Rectal smooth muscle tissue (tissue), 1 donor: ENCODE results near the gene BCAR3.

Experiments
- H3K27ac ChIP-seq: one replicate; pipeline ENCODE4 v1.7.0; 2013; ENCODE audit warnings: low read depth, low read length, inconsistent platforms
- H3K27me3 ChIP-seq: one replicate; pipeline ENCODE4 v1.7.0; 2013; ENCODE audit warnings: low read length; ENCODE audit not compliant: control insufficient read depth, insufficient read depth
- H3K36me3 ChIP-seq: one replicate; pipeline ENCODE4 v1.7.0; 2013; ENCODE audit warnings: low read length; ENCODE audit not compliant: control insufficient read depth, insufficient read depth
- H3K4me1 ChIP-seq: one replicate; pipeline ENCODE4 v1.7.0; 2013; ENCODE audit warnings: low read length; ENCODE audit not compliant: control insufficient read depth, insufficient read depth
- H3K4me3 ChIP-seq: one replicate; pipeline ENCODE4 v1.7.0; 2013; ENCODE audit warnings: low read length
- H3K9ac ChIP-seq: one replicate; pipeline ENCODE4 v1.7.0; 2013; ENCODE audit warnings: low read length

Gene BCAR3

GRCh38 chr1:93620172-93620840 is 61.3 kb downstream of the BCAR3 start:
- H3K36me3 ChIP-seq: no peaks in the 10 kb centered on the region
- H3K4me1 ChIP-seq: peaks cover 4% of the 10 kb centered on the region
- H3K27me3 ChIP-seq: no peaks in the 10 kb centered on the region
- no peak overlapping the region for H3K27ac ChIP-seq
- H3K9ac ChIP-seq: no peak overlapping the region
- no peak overlapping the region for H3K4me3 ChIP-seq

DNA sequence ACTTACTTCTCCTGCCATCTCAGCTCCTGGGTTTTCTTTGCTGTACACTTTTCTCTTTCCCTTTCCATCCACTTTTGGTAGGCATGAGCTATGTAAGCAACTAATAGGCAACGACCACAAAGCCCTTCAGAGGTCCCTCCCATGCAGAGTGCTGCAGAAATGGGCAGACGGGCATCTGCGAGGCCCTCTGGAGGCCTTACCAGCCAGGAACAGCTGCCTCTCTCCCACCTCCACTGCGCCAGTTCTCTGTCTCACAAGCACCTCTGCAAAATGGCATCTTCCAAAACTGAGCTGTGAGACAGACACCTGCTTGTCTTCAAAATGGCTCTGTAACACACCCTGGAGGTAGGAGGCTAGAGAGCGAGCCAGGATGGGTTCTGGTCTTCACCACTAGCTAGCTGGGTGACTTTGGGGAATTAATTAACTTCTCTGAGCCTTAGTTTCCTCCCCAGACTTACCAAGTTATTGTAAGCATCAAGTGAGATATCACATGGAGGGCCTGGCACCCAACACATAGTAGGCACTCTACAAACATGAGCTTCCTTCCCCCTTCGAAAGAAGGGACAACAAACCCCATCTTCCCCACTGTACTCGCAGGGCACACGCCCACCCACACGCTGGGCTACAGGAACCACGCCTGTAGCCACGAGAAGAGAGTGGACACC is 62.0 kb downstream of the BCAR3 start:
- H3K9ac ChIP-seq: no peak overlapping the region
- no peaks in the 10 kb centered on the region for H3K27me3 ChIP-seq
- no peak overlapping the region for H3K27ac ChIP-seq
- no peak overlapping the region for H3K4me3 ChIP-seq
- peaks cover 4% of the 10 kb centered on the region for H3K4me1 ChIP-seq
- H3K36me3 ChIP-seq: no peaks in the 10 kb centered on the region

GRCh38 chr1:93617670-93618499 is 63.8 kb downstream of the BCAR3 start:
- H3K27ac ChIP-seq: no peak overlapping the region
- peaks cover 4% of the 10 kb centered on the region for H3K4me1 ChIP-seq
- H3K4me3 ChIP-seq: no peak overlapping the region
- H3K9ac ChIP-seq: no peak overlapping the region
- no peaks in the 10 kb centered on the region for H3K36me3 ChIP-seq
- no peaks in the 10 kb centered on the region for H3K27me3 ChIP-seq

- Histone ChIP-seq H3K27me3 (no peaks in the 10 kb centered on the region), H3K27ac (no peak overlapping the region), H3K36me3 (no peaks in the 10 kb centered on the region), H3K9ac (no peak overlapping the region), H3K4me3 (no peak overlapping the region), H3K4me1 (peaks cover 4% of the 10 kb centered on the region)
Observed at GRCh38 chr1:93616996-93617669, 64.5 kb downstream of the BCAR3 start.

- Histone ChIP-seq H3K36me3 (no peaks in the 10 kb centered on the region), H3K9ac (no peak overlapping the region), H3K4me3 (no peak overlapping the region), H3K27ac (no peak overlapping the region), H3K4me1 (peaks cover 4% of the 10 kb centered on the region), H3K27me3 (no peaks in the 10 kb centered on the region)
Observed at GRCh38 chr1:93616221-93616995, 65.2 kb downstream of the BCAR3 start.

DNA sequence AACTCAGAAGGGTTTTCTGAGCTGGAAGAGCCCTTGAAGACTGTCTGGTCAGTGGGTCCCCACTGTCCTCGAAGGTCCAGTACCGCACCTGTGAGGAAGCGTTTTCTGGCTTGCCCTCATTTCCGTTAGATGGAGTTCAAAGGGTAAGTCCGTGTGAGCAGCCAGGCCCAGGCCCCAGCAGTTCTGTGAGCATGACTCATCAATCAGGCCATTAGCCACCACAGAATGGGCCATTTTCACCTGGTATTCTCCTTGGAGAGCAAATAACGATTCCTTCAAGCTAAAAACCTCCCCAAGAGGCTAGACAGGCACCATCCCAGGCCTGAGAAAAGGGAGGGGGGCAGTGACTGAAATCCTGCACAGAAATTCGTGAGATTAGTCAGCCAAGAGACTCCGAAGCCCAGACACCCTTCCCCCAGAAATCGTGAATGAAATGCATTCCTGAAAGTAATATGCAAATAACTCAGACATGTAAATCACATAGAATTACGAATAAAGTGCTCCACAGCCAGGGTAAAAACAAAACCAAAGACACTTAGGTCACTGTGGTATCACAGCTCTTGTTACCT is 66.0 kb downstream of the BCAR3 start:
- no peak overlapping the region for H3K27ac ChIP-seq
- H3K27me3 ChIP-seq: no peaks in the 10 kb centered on the region
- peaks cover 4% of the 10 kb centered on the region for H3K4me1 ChIP-seq
- H3K36me3 ChIP-seq: no peaks in the 10 kb centered on the region
- H3K9ac ChIP-seq: no peak overlapping the region
- no peak overlapping the region for H3K4me3 ChIP-seq

- Histone ChIP-seq H3K27me3 (no peaks in the 10 kb centered on the region), H3K36me3 (no peaks in the 10 kb centered on the region), H3K4me1 (peaks cover 4% of the 10 kb centered on the region), H3K27ac (no peak overlapping the region), H3K4me3 (no peak overlapping the region), H3K9ac (no peak overlapping the region)
Observed at GRCh38 chr1:93614986-93615581, 66.6 kb downstream of the BCAR3 start.

GRCh38 chr1:93614541-93614940 is 67.1 kb downstream of the BCAR3 start:
- H3K27me3 ChIP-seq: no peaks in the 10 kb centered on the region
- no peak overlapping the region for H3K27ac ChIP-seq
- peaks cover 4% of the 10 kb centered on the region for H3K4me1 ChIP-seq
- no peak overlapping the region for H3K4me3 ChIP-seq
- no peak overlapping the region for H3K9ac ChIP-seq
- H3K36me3 ChIP-seq: no peaks in the 10 kb centered on the region

DNA sequence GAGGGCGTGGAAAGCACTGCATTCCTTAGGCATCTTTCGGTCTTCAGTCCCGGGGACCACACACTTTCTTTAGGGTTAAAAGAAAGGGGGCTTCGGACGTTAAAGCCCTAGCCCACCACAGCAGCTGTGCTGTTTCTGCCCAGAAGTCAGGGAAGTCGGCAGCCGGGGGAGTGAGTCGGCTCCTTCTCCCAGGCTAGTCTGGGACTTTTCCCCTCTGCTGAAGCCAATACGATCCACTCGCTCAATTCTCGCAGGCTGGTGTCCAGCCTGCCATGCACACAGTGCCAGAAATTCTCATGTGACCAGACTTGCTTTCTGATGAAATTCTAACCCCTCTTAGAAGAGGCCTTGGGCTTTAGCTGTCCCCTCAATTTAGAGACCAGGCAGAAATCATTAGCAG is 67.7 kb downstream of the BCAR3 start:
- Histone ChIP-seq H3K9ac (no peak overlapping the region), H3K27me3 (no peaks in the 10 kb centered on the region), H3K4me1 (peaks cover 4% of the 10 kb centered on the region), H3K27ac (no peak overlapping the region), H3K4me3 (peak overlapping the region; percentile 54), H3K36me3 (no peaks in the 10 kb centered on the region)

DNA sequence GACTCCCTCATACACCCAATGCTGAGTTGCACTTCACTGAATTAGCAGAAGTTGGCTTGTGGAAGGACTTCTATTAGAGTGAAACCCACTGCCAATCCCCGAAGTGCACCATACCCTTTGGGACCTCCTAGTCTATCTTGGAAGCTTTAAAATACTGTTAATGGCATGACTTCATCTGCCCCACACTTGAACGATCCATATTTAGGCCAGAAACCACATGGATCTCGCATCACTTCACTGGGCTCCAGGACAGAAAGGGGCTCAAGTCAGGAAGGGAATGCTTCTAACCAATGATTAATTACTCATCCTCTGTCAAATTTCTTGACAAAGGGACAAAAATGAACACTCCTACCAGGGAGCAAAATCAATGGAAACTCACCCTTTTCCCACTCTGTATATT is 69.1 kb downstream of the BCAR3 start:
- H3K4me3 ChIP-seq: no peak overlapping the region
- H3K4me1 ChIP-seq: peaks cover 4% of the 10 kb centered on the region
- no peak overlapping the region for H3K27ac ChIP-seq

DNA sequence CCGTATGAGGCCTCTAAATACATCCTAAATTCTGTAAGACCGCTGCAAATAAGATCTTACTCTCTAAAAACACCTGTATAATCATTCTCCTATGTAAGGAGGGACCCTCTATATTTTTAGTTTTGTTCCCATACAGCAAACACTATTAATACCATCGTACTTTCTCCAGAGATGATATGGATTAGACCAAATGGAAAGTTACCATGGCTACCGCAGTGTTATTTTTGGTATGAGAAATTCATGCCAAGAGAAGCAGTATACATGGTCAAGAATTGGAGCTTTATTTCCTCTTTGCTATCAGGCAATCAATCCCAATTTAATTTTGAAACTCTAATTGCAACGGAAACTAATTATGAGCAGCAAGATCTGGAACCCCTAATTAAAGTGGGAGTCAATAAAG is 70.0 kb downstream of the BCAR3 start:
- Histone ChIP-seq H3K4me3 (no peak overlapping the region), H3K9ac (no peak overlapping the region), H3K27ac (no peak overlapping the region), H3K36me3 (no peaks in the 10 kb centered on the region), H3K27me3 (no peaks in the 10 kb centered on the region), H3K4me1 (no peaks in the 10 kb centered on the region)

More for the DNA sequence above, 69.1 kb downstream of the BCAR3 start:
- no peak overlapping the region for H3K9ac ChIP-seq
- H3K27me3 ChIP-seq: no peaks in the 10 kb centered on the region
- H3K36me3 ChIP-seq: no peaks in the 10 kb centered on the region
